ENCODE results near the gene CSRNP3.
"Not testable (repeated sequence)": the region's sequence is repeated elsewhere in the genome, so short reads cannot be mapped to it uniquely, and the experiment has no call there.

CSRNP3 gene

GRCh38 chr2:165636959-165637358 lies 167.5 kb downstream of the CSRNP3 start:
- DNase-seq, result no peak

GRCh38 chr2:165637396-165637795 lies 167.9 kb downstream of the CSRNP3 start:
- no peak for DNase-seq

- no peak for DNase-seq
Observed at GRCh38 chr2:165639504-165639903, 170.0 kb downstream of the CSRNP3 start.

- DNase-seq, result no peak
Observed at GRCh38 chr2:165640247-165640929, 170.9 kb downstream of the CSRNP3 start.

- DNase-seq, result no peak
Observed at GRCh38 chr2:165645930-165646831, 176.7 kb downstream of the CSRNP3 start.

GRCh38 chr2:165647409-165647808 lies 177.9 kb downstream of the CSRNP3 start:
- no peak for DNase-seq

GRCh38 chr2:165648801-165649200 lies 179.3 kb downstream of the CSRNP3 start:
- no peak for DNase-seq

GRCh38 chr2:165651233-165651632 lies 181.7 kb downstream of the CSRNP3 start:
- no peak for DNase-seq

- no peak for DNase-seq
Observed at GRCh38 chr2:165655661-165656060, 186.2 kb downstream of the CSRNP3 start.

GRCh38 chr2:165660361-165660760 lies 190.9 kb downstream of the CSRNP3 start:
- no peak for DNase-seq

- no peak for DNase-seq
Observed at GRCh38 chr2:165662720-165663119, 193.2 kb downstream of the CSRNP3 start.

- no peak for DNase-seq
Observed at GRCh38 chr2:165665614-165666013, 196.1 kb downstream of the CSRNP3 start.

GRCh38 chr2:165666073-165666472 lies 196.6 kb downstream of the CSRNP3 start:
- not testable (repeated sequence) for DNase-seq

- DNase-seq, result no peak
Observed at GRCh38 chr2:165666605-165667004, 197.1 kb downstream of the CSRNP3 start.

- no peak for DNase-seq
Observed at GRCh38 chr2:165667375-165667774, 197.9 kb downstream of the CSRNP3 start.

GRCh38 chr2:165674780-165675179 lies 205.3 kb downstream of the CSRNP3 start:
- no peak for DNase-seq

- DNase-seq, result peak; percentile 2
Observed at GRCh38 chr2:165675551-165675968, 206.1 kb downstream of the CSRNP3 start.

- no peak for DNase-seq
Observed at GRCh38 chr2:165678882-165679281, 209.4 kb downstream of the CSRNP3 start.

- no peak for DNase-seq
Observed at GRCh38 chr2:165679621-165680020, 210.1 kb downstream of the CSRNP3 start.

- DNase-seq, result no peak
Observed at GRCh38 chr2:165681841-165682240, 212.3 kb downstream of the CSRNP3 start.

- no peak for DNase-seq
Observed at GRCh38 chr2:165682546-165682945, 213.0 kb downstream of the CSRNP3 start.

- DNase-seq, result no peak
Observed at GRCh38 chr2:165686800-165687199, 217.3 kb downstream of the CSRNP3 start.

GRCh38 chr2:165687426-165688002 lies 218.0 kb downstream of the CSRNP3 start:
- no peak for DNase-seq

GRCh38 chr2:165691615-165692014 lies 222.1 kb downstream of the CSRNP3 start:
- no peak for DNase-seq

Data from SHP77 treated with DMSO at 0.1 percent for 48 hours (cell line).